GM23338 (cell line): ENCODE results near the gene ORM1.
"Not testable (repeated sequence)": the region's sequence is repeated elsewhere in the genome, so short reads cannot be mapped to it uniquely, and the experiment has no call there.

Experiments used
- CTCF ChIP-seq, 2 experiments: fragments of 200-600 bp in 1 of 2; sonication (generic) in 1 of 2; conservative IDR thresholded peaks; 2 replicates each; pipeline versions ENCODE4 v1.5.1 to v1.6.1; 2016 to 2017; ENCODE audit warnings: antibody characterized with exemption in 2 of 2, low read depth in 2 of 2, mild to moderate bottlenecking in 2 of 2, moderate library complexity in 1 of 2
- EZH2 ChIP-seq: fragments of 200-600 bp; sonication (generic); IDR thresholded peaks from one replicate; pipeline ENCODE4 v1.8.0; 2017; ENCODE audit warnings: antibody characterized with exemption, mild to moderate bottlenecking, low read depth; ENCODE audit not compliant: unreplicated experiment
- EZH2phosphoT487 ChIP-seq: fragments of 200-600 bp; sonication (generic); IDR thresholded peaks from one replicate; pipeline ENCODE4 v1.8.1; 2018; ENCODE audit warnings: antibody characterized with exemption; ENCODE audit not compliant: unreplicated experiment
- JUNB ChIP-seq: IDR thresholded peaks from one replicate; pipeline ENCODE4 v1.6.1; 2016; ENCODE audit warnings: antibody characterized with exemption; ENCODE audit not compliant: unreplicated experiment
- NANOG ChIP-seq: IDR thresholded peaks from 2 replicates; pipeline ENCODE4 v1.6.1; 2016; ENCODE audit warnings: antibody characterized with exemption, borderline replicate concordance
- POLR2AphosphoS5 ChIP-seq: IDR thresholded peaks from 2 replicates; pipeline ENCODE4 v1.6.1; 2016; ENCODE audit warnings: antibody characterized with exemption, low read depth
- TF ChIP-seq, protein P1 (sequence below): IDR thresholded peaks from one replicate; pipeline ENCODE4 v1.6.1; 2018; ENCODE audit warnings: antibody characterized with exemption; ENCODE audit not compliant: unreplicated experiment

- TF ChIP-seq CTCF (conservative IDR thresholded peaks at IDR 0.05; ENCODE audit: low read depth in 2 of 2); NANOG; EZH2phosphoT487; POLR2AphosphoS5; EZH2; JUNB: not testable (repeated sequence)
- TF ChIP-seq, protein P1, sequence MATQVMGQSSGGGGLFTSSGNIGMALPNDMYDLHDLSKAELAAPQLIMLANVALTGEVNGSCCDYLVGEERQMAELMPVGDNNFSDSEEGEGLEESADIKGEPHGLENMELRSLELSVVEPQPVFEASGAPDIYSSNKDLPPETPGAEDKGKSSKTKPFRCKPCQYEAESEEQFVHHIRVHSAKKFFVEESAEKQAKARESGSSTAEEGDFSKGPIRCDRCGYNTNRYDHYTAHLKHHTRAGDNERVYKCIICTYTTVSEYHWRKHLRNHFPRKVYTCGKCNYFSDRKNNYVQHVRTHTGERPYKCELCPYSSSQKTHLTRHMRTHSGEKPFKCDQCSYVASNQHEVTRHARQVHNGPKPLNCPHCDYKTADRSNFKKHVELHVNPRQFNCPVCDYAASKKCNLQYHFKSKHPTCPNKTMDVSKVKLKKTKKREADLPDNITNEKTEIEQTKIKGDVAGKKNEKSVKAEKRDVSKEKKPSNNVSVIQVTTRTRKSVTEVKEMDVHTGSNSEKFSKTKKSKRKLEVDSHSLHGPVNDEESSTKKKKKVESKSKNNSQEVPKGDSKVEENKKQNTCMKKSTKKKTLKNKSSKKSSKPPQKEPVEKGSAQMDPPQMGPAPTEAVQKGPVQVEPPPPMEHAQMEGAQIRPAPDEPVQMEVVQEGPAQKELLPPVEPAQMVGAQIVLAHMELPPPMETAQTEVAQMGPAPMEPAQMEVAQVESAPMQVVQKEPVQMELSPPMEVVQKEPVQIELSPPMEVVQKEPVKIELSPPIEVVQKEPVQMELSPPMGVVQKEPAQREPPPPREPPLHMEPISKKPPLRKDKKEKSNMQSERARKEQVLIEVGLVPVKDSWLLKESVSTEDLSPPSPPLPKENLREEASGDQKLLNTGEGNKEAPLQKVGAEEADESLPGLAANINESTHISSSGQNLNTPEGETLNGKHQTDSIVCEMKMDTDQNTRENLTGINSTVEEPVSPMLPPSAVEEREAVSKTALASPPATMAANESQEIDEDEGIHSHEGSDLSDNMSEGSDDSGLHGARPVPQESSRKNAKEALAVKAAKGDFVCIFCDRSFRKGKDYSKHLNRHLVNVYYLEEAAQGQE: not testable (repeated sequence)
These were observed at the start of gene ORM1 for GRCh38 chr9:114322831-114323531.
